DND-41 (cell line): Measurements from ENCODE around the gene MUC22.

ENCODE experiments used
- CTCF ChIP-seq: IDR thresholded peaks from 2 replicates; pipeline ENCODE4 v1.5.1; 2012; ENCODE audit warnings: borderline replicate concordance, low read length, moderate library complexity, mild to moderate bottlenecking; ENCODE audit not compliant: poor library complexity, severe bottlenecking; ENCODE audit errors: extremely low read depth
- EZH2 ChIP-seq: IDR thresholded peaks from 3 replicates; pipeline ENCODE4 v1.6.1; 2012; ENCODE audit warnings: borderline replicate concordance, low read depth, mild to moderate bottlenecking, moderate library complexity, low read length, inconsistent platforms; ENCODE audit not compliant: severe bottlenecking

- TF ChIP-seq CTCF (no peak), EZH2 (no peak)
Measured at GRCh38 chr6:31041372-31041974, 31.2 kb downstream of the MUC22 start.
